K562 (cell line): ENCODE results near the gene PRKD2. TPM values are rescaled to one million over a fixed set of nuclear protein-coding genes. Genes with fewer than 3 reads are reported as not detected.
A peak's percentile ranks its signal among the peaks of the same experiment; 100 is the strongest.

Experiments
- ESRRA ChIP-seq: fragments of 450-650 bp; IDR thresholded peaks from 2 replicates; pipeline ENCODE4 v1.6.1; 2014; ENCODE audit warnings: low read depth, mild to moderate bottlenecking, moderate library complexity, borderline replicate concordance
- RCOR1 ChIP-seq, 2 experiments: IDR thresholded peaks; 2 replicates each; pipeline ENCODE4 v1.6.1; 2012; ENCODE audit warnings: low read depth in 2 of 2, low read length in 2 of 2, borderline replicate concordance in 1 of 2, improper control_type of control experiment in 1 of 2
- RERE ChIP-seq: sonication (generic); formaldehyde crosslinking; IDR thresholded peaks from 2 replicates; pipeline ENCODE4 v1.8.0; 2023; ENCODE audit warnings: missing genetic modification reagents, mild to moderate bottlenecking, borderline replicate concordance
- REST ChIP-seq, 2 experiments: fragments of 450-650 bp; formaldehyde crosslinking in 1 of 2; IDR thresholded peaks; 2 replicates each; pipeline versions ENCODE4 v1.4.0 to v1.6.1; 2014 to 2020; ENCODE audit warnings: mild to moderate bottlenecking in 2 of 2, borderline replicate concordance in 1 of 2, low read depth in 1 of 2
- USF1 ChIP-seq: sonication (generic); formaldehyde crosslinking; IDR thresholded peaks from 2 replicates; pipeline ENCODE4 v1.9.0; 2022; ENCODE audit warnings: mild to moderate bottlenecking, missing genetic modification reagents
- VEZF1 ChIP-seq: fragments of 200-800 bp; sonication (Bioruptor generic); IDR thresholded peaks from 2 replicates; pipeline ENCODE4 v1.6.1; 2017; ENCODE audit warnings: missing genetic modification characterization, missing compliant biosample characterization
- ZNF165 ChIP-seq: fragments of 250-450 bp; sonication (Bioruptor Pico); IDR thresholded peaks from 2 replicates; pipeline ENCODE4 v1.4.0; 2020; ENCODE audit warnings: borderline replicate concordance
- ZNF347 ChIP-seq: fragments of 450-650 bp; formaldehyde crosslinking; IDR thresholded peaks from 2 replicates; pipeline ENCODE4 v1.4.0; 2020; ENCODE audit warnings: low read depth, mild to moderate bottlenecking, moderate library complexity
- ZNF445 ChIP-seq: fragments of 250-450 bp; sonication (Bioruptor Pico); IDR thresholded peaks from 2 replicates; pipeline ENCODE4 v1.4.0; 2020; ENCODE audit warnings: low read depth, mild to moderate bottlenecking, moderate library complexity
- polyA plus RNA-seq, 8 experiments: library from polyadenylated mRNA; depleted of rRNA in 4 of 8; stranded (reverse) in 5 of 8; unstranded in 3 of 8; fragments of >200 nt; fragmentation: Nextera tagmentation in 2 of 8; fragmentation: Illumina TruSeq in 1 of 8; extraction: Ambion mirVana in 2 of 8; extraction: Trizol in 1 of 8; gene quantifications; 2 replicates each; pipeline versions ENCODE4 v1.2.1 to v1.2.3, GENCODE V29; 2011 to 2014; ENCODE audit warnings: inconsistent platforms in 1 of 8, missing spikeins in 1 of 8
- total RNA-seq, 7 experiments: library from RNA; depleted of rRNA in 6 of 7; stranded (reverse); fragments of >200 nt in 6 of 7; fragmentation: Illumina TruSeq in 2 of 7; extraction: Trizol in 2 of 7; gene quantifications; 2 replicates each; pipeline versions ENCODE4 v1.2.1 to v1.2.3, GENCODE V29; 2011 to 2021; ENCODE audit warnings: low replicate concordance in 1 of 7

Gene PRKD2
- total and polyA plus RNA-seq, 9 of the 15 experiments (the other 6 are each of a cell fraction or from before 2014, with no cell fraction given): 1.8 to 60.0 (median 15.0) TPM

GRCh38 chr19:46704379-46705076 is 12.4 kb downstream of the PRKD2 start (continued):
- TF ChIP-seq ZNF165 (CRISPR knock-in tag) (no peak), RERE (CRISPR knock-in tag) (no peak), VEZF1 (peak; percentile 27; the same call in 1 of the 2 replicates), ESRRA (no peak; the same call in 1 of the 2 replicates), USF1 (CRISPR knock-in tag) (no peak), RCOR1 (IDR thresholded peaks at IDR 0.05; ENCODE audit: borderline replicate concordance in 1 of 2, low read depth in 2 of 2, low read length in 2 of 2) (peak in 1 of 2 experiments; percentile 57; a peak in 1 of 4 replicates), ZNF347 (CRISPR knock-in tag) (no peak), REST (IDR thresholded peaks at IDR 0.05; ENCODE audit: borderline replicate concordance) (peak; percentile 59; the same call in 1 of the 2 replicates), REST (CRISPR knock-in tag; IDR thresholded peaks at IDR 0.05; ENCODE audit: low read depth) (no peak), ZNF445 (CRISPR knock-in tag) (no peak)
